ENCODE results near the gene PIP4K2A.

Gene PIP4K2A

DNA sequence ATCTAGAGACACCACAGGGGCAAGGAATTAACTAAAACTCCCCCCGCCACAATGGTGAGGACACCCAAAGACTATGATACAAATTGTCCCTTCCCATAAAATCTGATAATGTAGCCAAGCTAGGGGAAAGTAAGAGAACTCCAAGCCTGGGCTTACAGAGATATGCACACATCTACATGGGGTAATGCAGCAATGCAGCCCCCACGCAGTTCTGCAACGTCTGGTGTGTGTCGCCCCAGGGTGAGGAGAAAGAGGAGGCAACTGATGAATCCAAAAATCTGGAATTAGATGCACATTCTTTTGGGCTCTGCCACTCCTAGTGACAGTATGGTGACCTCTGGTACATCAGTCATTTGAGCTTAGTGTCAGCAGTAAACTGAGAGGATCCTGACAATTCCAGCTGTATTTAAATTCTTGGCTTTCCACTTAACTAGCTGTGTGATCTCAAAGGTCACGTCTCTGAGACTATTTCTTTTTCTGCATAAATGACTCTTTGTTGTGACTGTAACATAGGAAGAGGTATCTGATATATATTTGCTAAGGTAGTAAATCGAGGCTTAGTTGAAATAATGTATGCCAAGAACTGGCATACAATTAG, 51.5 kb downstream of the PIP4K2A start:
- DNase-seq: no peak

DNA sequence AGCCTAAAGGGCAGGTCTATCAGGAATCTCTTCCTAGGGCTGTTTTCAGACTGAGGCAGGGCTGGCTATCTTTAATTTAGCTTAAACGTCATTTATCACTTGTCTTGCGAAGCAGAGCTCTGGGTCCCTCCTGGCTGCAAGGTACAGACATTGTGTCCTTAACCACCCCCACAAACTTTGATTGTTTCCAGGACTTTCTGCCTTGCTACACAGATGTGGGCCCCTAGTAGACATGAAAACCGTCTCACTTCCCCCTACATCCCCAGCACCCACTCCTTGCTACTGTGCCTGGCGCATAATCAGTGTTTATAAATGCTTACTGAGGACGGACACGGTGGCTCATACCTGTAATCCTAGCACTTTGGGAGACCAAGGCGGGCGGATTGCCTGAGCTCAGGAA, 54.5 kb downstream of the PIP4K2A start:
- no peak for DNase-seq

DNA sequence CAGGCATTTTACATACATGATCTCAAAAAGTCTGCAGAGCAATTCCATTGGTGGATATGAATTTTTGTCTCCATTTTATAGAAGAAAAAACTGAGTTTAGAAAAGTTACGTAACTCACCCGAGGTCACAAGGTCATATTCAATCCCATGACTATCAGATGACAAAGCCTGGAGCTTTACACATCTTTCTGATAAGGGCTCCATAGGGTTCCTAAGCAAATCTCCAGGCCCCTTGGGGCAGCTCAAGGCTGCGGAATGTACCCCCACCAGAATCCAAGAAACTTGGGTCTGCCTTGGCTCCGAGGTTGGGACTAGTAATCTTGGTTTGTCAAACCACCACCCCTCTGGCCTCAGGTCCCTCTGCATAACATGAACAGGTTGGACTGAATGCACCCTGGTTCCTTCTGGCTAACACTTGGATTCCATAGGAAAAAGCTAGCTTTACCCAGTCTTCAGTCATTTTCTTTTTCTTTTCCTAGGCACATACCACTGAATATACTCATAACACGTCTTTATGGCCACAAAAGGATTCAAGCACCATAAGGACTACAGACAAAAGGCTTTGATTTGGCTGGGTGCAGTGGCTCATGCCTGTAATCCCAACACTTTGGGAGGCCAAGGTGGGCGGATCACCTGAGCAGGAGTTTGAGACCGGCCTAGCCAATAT, 55.5 kb downstream of the PIP4K2A start:
- no peak for DNase-seq

DNA sequence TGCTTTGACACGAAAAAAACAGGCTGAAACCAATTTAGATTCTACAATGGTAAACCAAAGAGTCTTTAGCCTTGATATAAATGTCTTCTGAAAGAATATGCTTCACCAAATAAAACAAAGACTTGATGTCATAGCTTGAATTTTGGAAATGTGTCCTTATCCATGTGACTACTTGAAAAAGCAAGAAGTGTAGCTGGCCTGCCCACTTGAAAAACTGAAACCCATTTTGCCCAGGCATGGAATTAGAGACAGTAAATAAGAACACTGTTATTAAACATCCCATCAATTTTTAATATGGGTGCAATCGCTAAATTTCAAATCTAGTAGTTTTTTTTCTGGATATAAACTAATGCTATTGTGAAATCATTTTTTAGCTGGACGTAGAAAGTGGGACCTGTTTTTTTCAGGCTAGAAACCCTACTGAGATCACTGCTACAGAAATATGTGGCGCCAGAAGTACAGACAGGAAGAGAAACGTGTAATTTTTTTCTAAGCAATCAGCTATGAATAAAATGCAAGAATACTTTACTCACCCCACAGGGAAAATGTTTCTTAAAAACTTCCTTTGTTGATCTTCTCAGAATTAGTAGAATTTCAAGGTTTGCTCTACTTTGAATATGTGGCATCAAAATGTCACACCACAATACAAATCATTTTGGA, 56.7 kb downstream of the PIP4K2A start:
- DNase-seq: no peak

DNA sequence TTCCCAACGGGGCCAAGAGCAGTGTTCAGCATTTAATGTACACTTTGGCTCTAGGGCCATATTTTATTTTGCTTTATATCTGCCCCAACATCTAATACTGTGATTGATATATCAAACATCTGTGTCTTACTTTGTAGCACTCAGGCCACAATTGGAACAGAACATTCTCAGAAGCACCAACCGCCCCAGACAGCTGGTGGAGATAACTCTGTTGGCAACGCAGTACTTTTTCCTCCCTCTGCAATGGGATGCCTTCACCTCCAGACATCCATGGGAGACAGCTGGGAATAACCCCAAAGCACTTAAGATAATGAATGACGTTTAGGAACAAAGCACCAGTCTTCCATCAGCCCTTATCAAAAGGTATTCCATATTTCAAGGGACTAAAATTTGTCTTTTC, 57.4 kb downstream of the PIP4K2A start:
- DNase-seq: no peak

DNA sequence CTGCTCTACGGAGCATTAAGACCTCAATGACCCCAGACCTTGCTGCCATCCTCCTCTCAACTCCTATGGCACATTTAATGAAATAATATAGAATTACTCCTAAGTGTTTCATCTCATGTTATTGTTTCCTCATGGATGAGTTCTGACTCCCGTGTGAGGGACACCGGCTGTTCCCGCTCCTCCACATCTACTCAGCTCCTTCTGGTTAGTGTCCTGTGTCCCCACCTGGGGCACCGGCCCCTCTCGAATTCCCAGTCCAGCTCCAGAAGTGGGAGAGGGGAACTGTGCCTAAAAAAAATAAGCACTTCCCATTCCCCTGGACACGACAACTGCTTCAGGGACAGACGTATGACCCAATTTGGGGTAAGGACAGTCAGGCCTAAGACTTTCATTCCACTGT, 58.3 kb downstream of the PIP4K2A start:
- DNase-seq: no peak

DNA sequence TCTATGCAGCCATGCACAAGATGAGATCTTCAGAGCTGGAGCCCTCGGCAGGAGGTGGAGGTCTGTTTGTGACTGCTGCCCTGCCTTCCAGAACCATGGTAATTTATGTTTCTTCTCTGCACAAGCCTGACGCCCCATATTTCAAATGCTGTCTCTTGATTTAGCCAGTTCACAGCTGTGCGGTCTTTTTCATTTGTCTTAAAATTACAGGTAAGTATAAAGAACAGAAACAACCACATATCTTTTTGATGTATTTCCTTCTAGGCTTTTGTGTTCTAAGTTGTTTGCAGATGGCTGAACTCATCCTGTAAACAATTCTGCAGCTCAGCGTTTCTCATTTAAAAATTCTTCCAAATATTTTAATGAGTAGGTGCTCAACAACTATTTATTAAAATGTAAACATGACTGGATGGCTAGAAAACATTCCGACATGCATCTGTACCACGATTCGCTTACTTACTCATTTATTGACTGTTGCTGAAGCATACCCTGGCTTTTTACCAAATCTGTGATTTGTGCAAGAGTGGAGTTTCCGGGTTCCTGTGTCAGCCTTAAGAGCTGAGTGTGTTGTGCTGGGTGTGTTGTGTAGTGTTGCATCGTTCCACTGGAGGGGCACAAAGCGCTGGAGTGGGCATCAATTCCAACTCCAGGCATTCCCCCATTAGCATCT, 58.9 kb downstream of the PIP4K2A start:
- no peak for DNase-seq

DNA sequence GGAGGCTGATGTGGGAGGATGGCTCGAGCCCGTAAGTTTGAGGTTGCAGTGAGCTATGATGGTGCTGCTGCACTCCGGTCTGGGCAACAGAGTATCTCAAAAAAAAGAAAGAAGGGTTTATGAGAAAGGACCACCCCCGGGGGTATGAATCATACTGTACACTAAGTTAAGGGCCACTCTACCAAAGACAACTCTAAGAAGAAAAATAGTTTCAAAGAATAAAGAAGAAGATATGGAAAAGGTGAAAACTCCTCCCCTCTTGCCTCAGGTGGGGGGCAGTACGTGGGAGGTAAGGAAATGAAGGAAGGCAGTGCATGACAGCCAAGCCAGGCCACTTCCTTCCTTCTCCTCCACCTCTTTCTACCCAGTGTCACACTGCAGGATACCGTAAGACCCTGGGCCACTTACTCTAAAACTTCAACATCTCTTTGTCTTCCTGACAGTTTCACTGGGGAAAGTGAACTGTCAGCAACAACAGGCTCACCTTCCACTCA, 61.3 kb downstream of the PIP4K2A start:
- DNase-seq: no peak

DNA sequence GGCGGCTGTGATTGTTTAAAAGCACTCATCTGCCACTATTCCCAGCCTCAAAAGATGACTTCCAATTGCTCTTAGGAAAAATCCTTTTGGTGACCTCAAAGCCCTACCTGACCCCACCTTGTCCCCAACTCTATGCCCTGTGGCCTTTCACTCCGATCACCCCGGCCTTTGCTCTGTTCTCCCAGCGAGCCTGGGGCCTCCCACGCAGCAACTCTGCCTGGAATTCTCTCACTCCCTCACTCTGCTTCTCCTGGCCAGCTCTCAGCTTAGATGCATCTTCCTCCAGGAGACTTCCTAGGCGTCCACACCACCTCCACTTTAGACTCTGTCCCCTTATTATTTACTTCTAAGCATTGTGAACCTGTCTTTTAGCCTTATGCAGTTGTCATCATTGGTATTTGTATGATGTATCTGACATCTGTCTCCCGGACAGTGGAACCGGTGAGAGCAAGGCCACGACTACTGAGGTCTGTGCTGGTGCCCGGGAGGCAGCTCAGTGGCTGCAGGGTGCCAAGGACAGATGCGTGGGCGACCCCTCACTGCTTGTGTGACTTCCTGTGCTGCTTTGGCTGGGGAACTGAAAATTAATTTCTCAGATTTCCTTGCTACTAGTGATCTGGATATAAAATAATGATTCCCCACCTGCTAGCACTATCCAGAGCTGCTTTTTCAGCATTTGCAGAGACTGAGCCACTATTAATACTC, 63.0 kb downstream of the PIP4K2A start:
- no peak for DNase-seq

DNA sequence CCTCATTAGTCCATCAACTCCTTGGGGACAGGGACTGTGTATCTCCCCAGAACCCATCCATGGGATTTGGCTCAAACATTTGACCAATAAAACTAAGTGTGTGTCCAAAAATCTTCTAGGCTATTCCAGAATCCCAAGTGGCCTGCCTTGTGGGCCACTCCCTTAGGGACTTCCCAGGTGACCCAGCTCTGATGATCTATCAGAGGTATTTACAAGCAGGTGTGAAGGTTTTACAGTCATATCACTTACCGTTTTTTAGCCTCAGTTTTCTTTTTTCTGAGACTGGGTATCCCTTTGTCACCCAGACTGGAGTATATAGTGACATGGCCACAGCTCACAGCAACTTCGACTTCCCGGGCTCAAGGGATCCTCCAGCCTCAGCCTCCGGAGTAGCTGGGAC, 64.4 kb downstream of the PIP4K2A start:
- DNase-seq: no peak

DNA sequence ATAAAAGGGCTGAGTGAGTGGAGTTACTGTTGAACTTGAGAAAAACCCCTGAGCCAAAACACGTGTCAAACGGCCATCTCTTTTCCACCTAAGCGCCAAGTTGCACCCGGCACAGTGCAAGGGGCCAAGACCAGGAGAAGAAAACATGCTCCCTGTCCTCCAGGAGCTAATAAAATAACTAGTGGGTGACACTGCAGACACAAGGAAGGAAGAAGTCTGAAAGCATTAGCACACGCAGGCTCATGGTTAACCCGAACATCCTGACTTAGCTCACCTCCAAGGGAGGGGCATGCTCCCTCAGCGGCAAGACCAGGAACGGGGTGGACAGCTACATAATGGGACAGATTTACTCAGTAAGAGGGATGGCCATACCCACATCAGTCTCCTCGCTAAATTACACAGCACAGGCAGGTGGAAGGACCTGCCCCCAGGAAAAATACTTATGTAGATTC, 65.0 kb downstream of the PIP4K2A start:
- no peak for DNase-seq

DNA sequence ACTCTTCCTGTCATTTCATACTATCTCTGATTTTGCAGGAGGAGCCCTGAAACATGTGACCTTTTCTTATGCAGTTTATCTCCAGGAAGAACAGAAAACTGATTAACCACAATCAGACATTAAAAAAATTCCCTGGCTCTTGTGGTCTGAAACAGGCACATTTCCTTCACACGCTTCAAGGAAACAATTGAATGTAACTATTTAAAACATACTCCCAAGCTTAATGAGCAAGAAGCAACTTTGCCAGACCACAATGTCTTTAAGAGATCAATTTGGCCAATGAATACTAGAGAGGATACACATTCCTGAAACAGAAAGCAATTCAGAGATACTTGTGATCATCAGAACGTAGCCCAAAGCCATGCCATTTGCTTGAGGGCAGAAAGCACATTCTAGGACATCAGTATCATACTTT, 65.8 kb downstream of the PIP4K2A start:
- DNase-seq: no peak

DNA sequence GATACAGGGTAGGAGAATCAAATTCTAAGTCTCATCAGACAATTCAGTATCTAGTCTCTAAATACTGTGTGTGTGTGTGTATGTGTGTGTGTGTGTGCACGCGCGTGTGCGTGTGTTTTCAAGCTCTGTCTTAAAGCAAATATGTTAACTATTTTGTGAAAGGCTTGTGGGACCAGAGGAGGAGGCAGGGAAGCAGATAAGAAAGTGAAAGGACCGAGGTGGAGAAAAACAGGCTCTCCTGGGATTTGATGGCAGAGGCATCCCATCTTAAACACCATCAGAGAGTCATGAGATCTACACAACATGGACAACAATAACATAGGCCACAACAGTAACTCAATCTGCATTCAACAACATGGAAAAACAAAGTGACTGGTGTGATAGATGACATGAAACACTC, 67.1 kb downstream of the PIP4K2A start:
- DNase-seq: no peak

DNA sequence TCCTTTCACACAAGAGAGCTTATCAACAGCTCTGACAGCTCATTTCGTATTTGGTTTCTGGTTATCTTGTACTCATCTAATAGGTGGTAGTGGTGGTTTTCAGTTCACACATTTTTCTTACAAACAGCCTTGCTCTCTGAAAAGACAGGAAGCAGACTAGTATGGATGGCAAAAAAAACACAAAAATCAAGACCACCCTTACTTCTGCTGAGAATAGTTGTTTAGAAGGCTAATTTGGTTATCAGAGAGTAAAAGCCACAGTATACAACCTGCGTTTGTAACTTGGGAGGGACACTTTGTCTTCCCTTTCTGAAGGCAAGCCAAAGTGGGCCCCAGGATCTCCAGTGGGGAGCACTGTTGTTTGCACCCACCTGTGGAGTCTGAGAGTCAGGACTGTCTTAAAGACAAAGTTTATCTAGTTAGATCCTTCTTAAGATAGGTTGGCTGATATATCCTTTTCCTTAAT, 68.0 kb downstream of the PIP4K2A start:
- no peak for DNase-seq

DNA sequence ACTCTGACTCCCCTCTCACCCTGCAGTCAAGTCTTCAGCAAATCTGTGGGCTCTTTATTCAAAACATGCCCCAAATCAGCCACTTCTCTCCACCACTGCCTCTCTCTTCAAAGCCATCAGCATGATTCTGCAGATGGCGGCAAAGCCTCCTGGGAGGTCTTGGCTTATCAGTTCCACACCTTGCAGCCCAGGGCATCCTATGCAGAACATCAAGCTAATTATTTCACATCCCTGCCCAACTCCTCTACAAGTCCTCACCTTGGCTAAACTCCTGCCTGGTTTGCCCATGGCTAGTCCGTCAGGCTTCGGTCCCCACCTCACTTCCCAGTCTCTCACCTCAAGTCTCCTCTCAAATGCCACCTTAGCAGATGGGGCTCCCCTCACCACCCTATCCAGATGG, 70.2 kb downstream of the PIP4K2A start:
- no peak for DNase-seq

DNA sequence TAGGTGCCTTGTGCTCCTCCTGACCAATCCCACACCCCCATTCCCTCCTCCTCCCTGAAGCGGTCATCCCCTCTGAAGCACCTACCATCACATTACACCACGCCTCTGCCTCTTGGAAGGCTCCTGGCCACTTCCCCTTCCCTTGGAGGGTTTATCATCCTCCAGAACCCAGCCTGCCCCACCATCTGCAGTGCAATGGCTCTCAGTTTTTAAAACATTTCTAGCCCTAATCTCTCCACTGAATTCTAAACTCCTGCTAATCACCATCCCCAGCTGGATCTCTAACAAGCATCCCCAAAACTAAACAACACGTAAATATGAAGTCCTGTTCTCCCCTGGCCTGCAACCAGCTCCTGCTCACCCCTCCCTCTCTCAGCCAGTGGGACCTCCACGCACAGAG, 70.6 kb downstream of the PIP4K2A start:
- DNase-seq: no peak

DNA sequence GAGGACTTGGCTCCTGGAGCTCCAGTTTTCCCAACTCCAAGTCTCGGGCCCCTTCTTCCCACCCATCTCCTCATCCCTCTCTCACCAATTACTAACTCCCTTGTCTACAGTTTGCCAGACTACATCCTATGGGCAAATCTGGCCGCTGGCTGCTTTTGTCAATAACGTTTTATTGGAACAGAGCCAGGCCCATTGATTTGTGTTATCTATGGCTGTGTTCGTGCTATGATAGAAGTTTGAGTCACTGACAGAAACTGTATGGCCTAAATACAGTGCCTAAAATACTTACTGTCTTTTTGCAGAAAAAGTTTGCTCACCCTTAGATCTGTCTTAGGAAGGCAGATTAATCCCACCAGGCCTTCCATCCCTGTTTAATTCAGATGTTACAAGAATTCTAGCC, 71.3 kb downstream of the PIP4K2A start:
- no peak for DNase-seq

DNA sequence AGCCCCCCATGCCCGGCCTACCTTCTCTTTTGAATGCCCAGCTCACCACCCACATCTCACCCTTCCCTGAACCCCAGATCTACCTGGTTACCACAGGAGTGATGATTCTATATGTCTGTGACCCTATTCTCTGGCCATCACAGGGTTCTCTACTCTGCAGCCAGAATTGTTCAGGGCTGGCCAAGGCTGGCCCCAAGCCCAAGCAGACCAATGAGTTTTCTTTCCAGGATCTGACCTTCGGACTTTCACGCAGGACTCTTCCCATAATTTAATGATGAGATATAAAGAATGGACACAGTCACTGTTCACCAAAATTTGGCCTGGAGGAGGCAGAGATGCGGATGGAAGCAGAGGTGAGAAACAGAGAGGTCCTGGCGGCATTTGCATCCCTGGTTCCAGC, 72.6 kb downstream of the PIP4K2A start:
- no peak for DNase-seq

DNA sequence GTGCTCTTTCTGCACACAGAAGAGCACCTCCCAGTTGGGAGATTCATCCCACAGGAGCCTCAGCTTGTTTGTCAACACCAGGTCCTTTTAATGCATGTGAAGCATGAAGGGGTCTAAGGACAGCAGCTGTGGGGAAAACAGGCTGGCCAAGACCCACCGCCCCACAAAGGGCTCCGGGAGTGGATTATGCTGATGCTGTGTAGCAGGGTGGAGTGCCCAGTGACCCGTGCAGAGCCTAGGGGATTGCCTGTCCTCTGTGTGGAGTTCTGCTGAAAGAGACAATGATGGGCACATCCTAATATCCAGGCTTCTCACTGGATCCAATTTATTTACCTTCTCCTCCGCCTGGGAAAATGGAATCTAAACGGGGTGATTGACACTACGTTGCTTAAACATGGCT, 74.0 kb downstream of the PIP4K2A start:
- DNase-seq: no peak

DNA sequence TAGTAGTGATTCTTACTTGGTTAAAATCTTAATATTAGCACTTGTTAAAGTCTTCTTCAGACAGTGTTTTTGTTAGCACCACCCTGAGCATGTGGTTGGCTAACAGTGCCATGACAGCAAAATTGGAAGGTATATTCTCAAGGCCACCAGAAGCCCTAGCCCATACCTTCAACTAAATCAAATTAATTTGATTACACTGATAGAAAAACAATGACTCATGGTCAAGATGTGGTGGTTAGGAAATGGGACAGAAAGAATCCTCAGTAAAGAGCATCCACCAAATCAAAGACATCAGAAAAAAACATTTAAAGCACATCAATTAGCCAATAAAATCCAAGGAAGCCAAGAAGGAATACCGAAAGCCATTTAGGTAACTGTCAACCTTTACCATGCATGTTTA, 75.5 kb downstream of the PIP4K2A start:
- no peak for DNase-seq

DNA sequence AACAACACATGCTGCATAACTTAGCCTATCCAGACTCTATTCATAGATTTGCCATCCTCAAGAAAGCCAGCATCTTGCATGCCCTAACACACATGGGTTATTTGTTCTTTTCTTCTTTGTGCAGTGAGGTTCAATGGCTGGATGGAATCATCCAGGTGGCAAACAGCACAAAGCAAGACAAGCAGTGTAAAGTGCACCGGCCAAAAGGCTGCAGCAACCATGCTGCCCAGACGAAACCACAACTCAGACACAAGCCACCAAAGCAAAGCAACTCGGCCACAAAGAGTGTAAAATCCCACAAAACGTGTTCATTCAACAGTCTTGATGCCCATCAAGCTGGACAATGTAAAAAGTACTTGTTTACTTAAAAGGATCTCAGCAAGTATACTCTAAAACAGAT, 76.9 kb downstream of the PIP4K2A start:
- DNase-seq: no peak

DNA sequence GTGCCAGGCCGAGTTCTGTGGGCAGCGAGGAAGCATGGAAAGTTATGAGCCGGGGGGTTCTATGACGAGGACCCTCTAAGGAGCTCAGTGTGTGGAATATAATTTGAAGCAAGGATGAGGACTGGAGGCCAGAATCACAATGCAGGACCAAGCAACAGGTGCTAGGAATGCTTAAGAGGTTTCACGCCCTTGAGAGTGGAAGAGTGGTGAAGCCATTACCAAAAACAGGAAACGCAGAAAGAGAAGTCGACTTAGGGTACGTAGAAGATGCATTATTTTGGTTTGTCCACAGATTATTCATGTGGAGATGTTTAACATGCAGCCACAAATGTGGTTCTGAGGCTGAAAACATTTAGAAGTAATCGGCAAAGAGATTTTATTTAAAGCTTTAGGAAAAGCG, 78.7 kb downstream of the PIP4K2A start:
- no peak for DNase-seq

Data from NCI-H82 (cell line).